ENCODE data around the gene TSKS.

The TSKS gene

GRCh38 chr19:49749055-49749716 is 13.9 kb downstream of the TSKS start:
- H3K4me1 ChIP-seq (ENCODE audit: low read depth, poor library complexity, severe bottlenecking): no peaks in the 10 kb centered on the region
- no peaks in the 10 kb centered on the region for H3K79me2 ChIP-seq (ENCODE audit: insufficient read depth, low read depth)
- no peak for TF ChIP-seq CTCF (conservative IDR thresholded peaks at IDR 0.05; ENCODE audit: low read depth, low read length)
- no peaks in the 10 kb centered on the region for H3K36me3 ChIP-seq (ENCODE audit: insufficient read depth)
- no peak overlapping the region for H3K4me2 ChIP-seq
- no peak overlapping the region for H3K4me3 ChIP-seq (IDR thresholded peaks at IDR 0.05; ENCODE audit: insufficient read depth, low read depth, low read length)
- no peaks in the 10 kb centered on the region for H4K20me1 ChIP-seq (ENCODE audit: insufficient read depth)
- no peak overlapping the region for H2AFZ ChIP-seq (ENCODE audit: low read depth)
- no peak overlapping the region for H3K9ac ChIP-seq
- H3K27ac ChIP-seq: no peak overlapping the region
- H3K27me3 ChIP-seq (ENCODE audit: insufficient read depth, low read depth): peaks cover 3% of the 10 kb centered on the region; the same call in 1 of the 2 replicates

- Histone ChIP-seq H3K4me1 (ENCODE audit: low read depth, poor library complexity, severe bottlenecking) (no peaks in the 10 kb centered on the region), H3K36me3 (ENCODE audit: insufficient read depth) (no peaks in the 10 kb centered on the region), H3K27ac (no peak overlapping the region), H3K4me3 (IDR thresholded peaks at IDR 0.05; ENCODE audit: insufficient read depth, low read depth, low read length) (no peak overlapping the region), H3K9ac (no peak overlapping the region), H4K20me1 (ENCODE audit: insufficient read depth) (no peaks in the 10 kb centered on the region), H3K27me3 (ENCODE audit: insufficient read depth, low read depth) (peaks cover 3% of the 10 kb centered on the region; the same call in 1 of the 2 replicates), H3K79me2 (ENCODE audit: insufficient read depth, low read depth) (no peaks in the 10 kb centered on the region), H2AFZ (ENCODE audit: low read depth) (peak overlapping the region; percentile 72; the same call in 1 of the 2 replicates), H3K4me2 (peak overlapping the region; percentile 37; the same call in 1 of the 2 replicates)
- TF ChIP-seq CTCF (conservative IDR thresholded peaks at IDR 0.05; ENCODE audit: low read depth, low read length): no peak
Observed at GRCh38 chr19:49746206-49746958, 16.7 kb downstream of the TSKS start.

- Histone ChIP-seq H2AFZ (ENCODE audit: low read depth) (no peak overlapping the region), H3K4me3 (IDR thresholded peaks at IDR 0.05; ENCODE audit: insufficient read depth, low read depth, low read length) (no peak overlapping the region), H3K4me2 (no peak overlapping the region), H3K36me3 (ENCODE audit: insufficient read depth) (no peaks in the 10 kb centered on the region), H4K20me1 (ENCODE audit: insufficient read depth) (no peaks in the 10 kb centered on the region), H3K79me2 (ENCODE audit: insufficient read depth, low read depth) (no peaks in the 10 kb centered on the region), H3K27me3 (ENCODE audit: insufficient read depth, low read depth) (peaks cover 3% of the 10 kb centered on the region; the same call in 1 of the 2 replicates), H3K4me1 (ENCODE audit: low read depth, poor library complexity, severe bottlenecking) (no peaks in the 10 kb centered on the region), H3K9ac (no peak overlapping the region), H3K27ac (no peak overlapping the region)
- TF ChIP-seq CTCF (conservative IDR thresholded peaks at IDR 0.05; ENCODE audit: low read depth, low read length): no peak
Observed at GRCh38 chr19:49744946-49745381, 18.1 kb downstream of the TSKS start.

- no peaks in the 10 kb centered on the region for H3K79me2 ChIP-seq (ENCODE audit: insufficient read depth, low read depth)
- H3K36me3 ChIP-seq (ENCODE audit: insufficient read depth): no peaks in the 10 kb centered on the region
- H3K4me1 ChIP-seq (ENCODE audit: low read depth, poor library complexity, severe bottlenecking): no peaks in the 10 kb centered on the region
- H3K27me3 ChIP-seq (ENCODE audit: insufficient read depth, low read depth): no peaks in the 10 kb centered on the region; the same call in 1 of the 2 replicates
- no peak for TF ChIP-seq CTCF (conservative IDR thresholded peaks at IDR 0.05; ENCODE audit: low read depth, low read length)
- H3K4me3 ChIP-seq (IDR thresholded peaks at IDR 0.05; ENCODE audit: insufficient read depth, low read depth, low read length): no peak overlapping the region
- H3K4me2 ChIP-seq: no peak overlapping the region
- no peak overlapping the region for H2AFZ ChIP-seq (ENCODE audit: low read depth)
- no peaks in the 10 kb centered on the region for H4K20me1 ChIP-seq (ENCODE audit: insufficient read depth)
- H3K9ac ChIP-seq: no peak overlapping the region
- H3K27ac ChIP-seq: no peak overlapping the region
Observed at GRCh38 chr19:49741210-49741844, 21.8 kb downstream of the TSKS start.
